GM12891 (cell line): ENCODE data around the gene ALKBH6.

ENCODE experiments used
- DNase-seq: peaks from one replicate; pipeline ENCODE4 v3.0.0; 2011; ENCODE audit warnings: low spot score; ENCODE audit not compliant: insufficient read length
- FAIRE-seq: peaks from 2 replicates; lab custom pipeline; 2011; peaks lifted over from hg19 to GRCh38; lab: Jason Lieb, UNC
- PAX5 ChIP-seq: IDR thresholded peaks from 2 replicates; pipeline ENCODE4 v1.6.1; 2011; ENCODE audit warnings: low read length, moderate library complexity, mild to moderate bottlenecking; ENCODE audit not compliant: insufficient read depth, severe bottlenecking
- POLR2A ChIP-seq: IDR thresholded peaks from 2 replicates; pipeline ENCODE4 v1.6.1; 2011; ENCODE audit warnings: low read depth, low read length, control low read depth
- POLR2AphosphoS5 ChIP-seq: IDR thresholded peaks from 2 replicates; pipeline ENCODE4 v1.6.1; 2011; ENCODE audit warnings: low read depth, low read length, control low read depth
- POU2F2 ChIP-seq: IDR thresholded peaks from 2 replicates; pipeline ENCODE4 v1.6.1; 2011; ENCODE audit warnings: low read depth, mild to moderate bottlenecking, control low read depth, low read length, moderate library complexity
- SPI1 ChIP-seq: IDR thresholded peaks from 2 replicates; pipeline ENCODE4 v1.6.1; 2011; ENCODE audit warnings: low read depth, low read length, control low read depth
- TAF1 ChIP-seq: IDR thresholded peaks from 2 replicates; pipeline ENCODE4 v1.6.1; 2011; ENCODE audit warnings: low read depth, low read length, control low read depth

The ALKBH6 gene

GRCh38 chr19:35966771-35967170, 47.2 kb downstream of the ALKBH6 start:
- FAIRE-seq (no peak), DNase-seq (no peak)
- no peak for TF ChIP-seq POLR2A
- no peak for TF ChIP-seq PAX5
- no peak for TF ChIP-seq POU2F2
- no peak for TF ChIP-seq TAF1
- TF ChIP-seq SPI1, result no peak

GRCh38 chr19:35963514-35963913, 50.5 kb downstream of the ALKBH6 start:
- DNase-seq (no peak), FAIRE-seq (no peak)
- no peak for TF ChIP-seq POU2F2
- TF ChIP-seq SPI1, result no peak
- TF ChIP-seq POLR2A, result no peak
- no peak for TF ChIP-seq PAX5
- TF ChIP-seq POLR2AphosphoS5, result no peak
- TF ChIP-seq TAF1, result no peak

GRCh38 chr19:35960432-35960972, 53.5 kb downstream of the ALKBH6 start:
- TF ChIP-seq PAX5 (no peak), TAF1 (no peak)
- no peak for FAIRE-seq
- no peak for DNase-seq

- DNase-seq (no peak), FAIRE-seq (no peak)
- no peak for TF ChIP-seq SPI1
- no peak for TF ChIP-seq PAX5
- TF ChIP-seq POU2F2, result no peak
- no peak for TF ChIP-seq TAF1
- no peak for TF ChIP-seq POLR2A
- no peak for TF ChIP-seq POLR2AphosphoS5
These were observed 54.1 kb downstream of the ALKBH6 start for GRCh38 chr19:35959968-35960320.
